GM18526 (cell line): ENCODE results near the gene QRSL1.
A peak's percentile ranks its signal among the peaks of the same experiment; 100 is the strongest.

Experiments
- POLR2A ChIP-seq: IDR thresholded peaks from 3 replicates; pipeline ENCODE4 v1.6.1; 2011; ENCODE audit not compliant: insufficient read length; ENCODE audit errors: extremely low read depth

The QRSL1 gene

GRCh38 chr6:106629103-106629858, at the start of gene QRSL1, which contains the start of gene RTN4IP1:
Gene QRSL1 (plus strand): TSS chr6:106629578. CDS start chr6:106629682, 104 bp downstream.
Gene RTN4IP1 (minus strand): TSS chr6:106629498. CDS start chr6:106629021, 477 bp downstream.
- TF ChIP-seq POLR2A, result peak; percentile 55

GRCh38 chr6:106581468-106581867, 47.9 kb upstream of the QRSL1 start:
- TF ChIP-seq POLR2A, result no peak

- no peak for TF ChIP-seq POLR2A
Observed at GRCh38 chr6:106586815-106587415, 42.5 kb upstream of the QRSL1 start.

GRCh38 chr6:106591111-106591825, 38.1 kb upstream of the QRSL1 start:
- TF ChIP-seq POLR2A, result no peak

- no peak for TF ChIP-seq POLR2A
Observed at GRCh38 chr6:106599440-106599839, 29.9 kb upstream of the QRSL1 start.

GRCh38 chr6:106600329-106600728, 29.0 kb upstream of the QRSL1 start:
- TF ChIP-seq POLR2A, result no peak

GRCh38 chr6:106608080-106608668, 21.2 kb upstream of the QRSL1 start:
- TF ChIP-seq POLR2A, result no peak

GRCh38 chr6:106609699-106610098, 19.7 kb upstream of the QRSL1 start:
- no peak for TF ChIP-seq POLR2A

GRCh38 chr6:106611030-106611429, 18.3 kb upstream of the QRSL1 start:
- TF ChIP-seq POLR2A, result no peak

GRCh38 chr6:106612671-106613416, 16.5 kb upstream of the QRSL1 start:
- no peak for TF ChIP-seq POLR2A

- TF ChIP-seq POLR2A, result no peak
Observed at GRCh38 chr6:106613590-106613989, 15.8 kb upstream of the QRSL1 start.

- TF ChIP-seq POLR2A, result no peak
Observed at GRCh38 chr6:106614166-106614565, 15.2 kb upstream of the QRSL1 start.

GRCh38 chr6:106614592-106615257, 14.7 kb upstream of the QRSL1 start:
- TF ChIP-seq POLR2A, result no peak

GRCh38 chr6:106617302-106617701, 12.1 kb upstream of the QRSL1 start:
- TF ChIP-seq POLR2A, result no peak
